Erythroblast (primary cell): ENCODE results near the gene SIK3.

Experiments used
- GATA1 ChIP-seq: IDR thresholded peaks from 2 replicates; pipeline ENCODE4 v1.6.1; 2011; ENCODE audit warnings: low read depth, mild to moderate bottlenecking, control low read depth, low read length, moderate library complexity
- POLR2A ChIP-seq: IDR thresholded peaks from 2 replicates; pipeline ENCODE4 v1.6.1; 2011; ENCODE audit warnings: mild to moderate bottlenecking, low read length

- TF ChIP-seq POLR2A (no peak), GATA1 (no peak)
Measured at GRCh38 chr11:116951762-116952161, 146.5 kb downstream of the SIK3 start.
